ENCODE measurements around the gene PDIA3. TPM values are rescaled to one million over a fixed set of nuclear protein-coding genes. Genes with fewer than 3 reads are reported as not detected.

PDIA3 gene
- total and polyA plus RNA-seq, 2 donors from 2014 or later = 404 to 414 TPM

DNA sequence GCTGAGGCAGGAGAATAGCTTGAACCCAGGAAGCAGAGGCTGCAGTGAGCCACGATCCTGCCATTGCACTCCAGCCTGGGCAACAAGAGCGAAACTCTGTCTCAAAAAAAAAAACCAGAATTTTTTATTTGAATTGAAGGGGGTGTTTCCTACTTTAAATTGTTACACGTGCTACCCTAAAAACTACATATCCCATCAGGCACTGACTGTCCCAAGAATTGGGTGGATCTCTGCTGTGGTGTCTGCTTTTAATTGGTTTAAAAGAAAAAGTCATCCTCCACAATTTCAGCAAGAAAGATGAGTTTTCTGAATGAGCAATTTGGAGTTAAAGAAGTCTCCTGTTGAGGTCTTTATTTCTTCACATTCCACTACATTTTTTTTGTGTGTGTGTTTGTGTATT, 2.1 kb downstream of the PDIA3 start:
- TF ChIP-seq, protein P1, sequence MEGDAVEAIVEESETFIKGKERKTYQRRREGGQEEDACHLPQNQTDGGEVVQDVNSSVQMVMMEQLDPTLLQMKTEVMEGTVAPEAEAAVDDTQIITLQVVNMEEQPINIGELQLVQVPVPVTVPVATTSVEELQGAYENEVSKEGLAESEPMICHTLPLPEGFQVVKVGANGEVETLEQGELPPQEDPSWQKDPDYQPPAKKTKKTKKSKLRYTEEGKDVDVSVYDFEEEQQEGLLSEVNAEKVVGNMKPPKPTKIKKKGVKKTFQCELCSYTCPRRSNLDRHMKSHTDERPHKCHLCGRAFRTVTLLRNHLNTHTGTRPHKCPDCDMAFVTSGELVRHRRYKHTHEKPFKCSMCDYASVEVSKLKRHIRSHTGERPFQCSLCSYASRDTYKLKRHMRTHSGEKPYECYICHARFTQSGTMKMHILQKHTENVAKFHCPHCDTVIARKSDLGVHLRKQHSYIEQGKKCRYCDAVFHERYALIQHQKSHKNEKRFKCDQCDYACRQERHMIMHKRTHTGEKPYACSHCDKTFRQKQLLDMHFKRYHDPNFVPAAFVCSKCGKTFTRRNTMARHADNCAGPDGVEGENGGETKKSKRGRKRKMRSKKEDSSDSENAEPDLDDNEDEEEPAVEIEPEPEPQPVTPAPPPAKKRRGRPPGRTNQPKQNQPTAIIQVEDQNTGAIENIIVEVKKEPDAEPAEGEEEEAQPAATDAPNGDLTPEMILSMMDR (IDR thresholded peaks at IDR 0.05; ENCODE audit: borderline replicate concordance, extremely low read depth, insufficient read depth) = no peak
- Histone ChIP-seq H3K4me3 (ENCODE audit: low read length in 3 of 3) (no peak overlapping the region), H3K36me3 (ENCODE audit: control insufficient read depth in 2 of 3, insufficient read depth in 3 of 3, low read length in 3 of 3) (peaks cover 0 to 2% (median 0%) of the 10 kb centered on the region in 3 donors), H3K27me3 (ENCODE audit: control insufficient read depth, insufficient read depth, low read length) (no peaks in the 10 kb centered on the region), H3K27ac (ENCODE audit: low read depth in 2 of 2, low read length in 2 of 2) (no peak overlapping the region), H3K9me3 (ENCODE audit: control insufficient read depth in 2 of 3, insufficient read depth in 1 of 3, low read length in 3 of 3) (no peaks in the 10 kb centered on the region), H3K4me1 (ENCODE audit: control insufficient read depth in 2 of 3, insufficient read depth in 2 of 3, low read depth in 1 of 3, low read length in 3 of 3) (peaks cover 0 to 2% (median 0%) of the 10 kb centered on the region in 3 donors), H3K9ac (ENCODE audit: low read length in 3 of 3) (no peak overlapping the region)
- DNase-seq (no peak), FAIRE-seq (no peak)
- intact Hi-C loops (cut with DNase I) = no loop called here

DNA sequence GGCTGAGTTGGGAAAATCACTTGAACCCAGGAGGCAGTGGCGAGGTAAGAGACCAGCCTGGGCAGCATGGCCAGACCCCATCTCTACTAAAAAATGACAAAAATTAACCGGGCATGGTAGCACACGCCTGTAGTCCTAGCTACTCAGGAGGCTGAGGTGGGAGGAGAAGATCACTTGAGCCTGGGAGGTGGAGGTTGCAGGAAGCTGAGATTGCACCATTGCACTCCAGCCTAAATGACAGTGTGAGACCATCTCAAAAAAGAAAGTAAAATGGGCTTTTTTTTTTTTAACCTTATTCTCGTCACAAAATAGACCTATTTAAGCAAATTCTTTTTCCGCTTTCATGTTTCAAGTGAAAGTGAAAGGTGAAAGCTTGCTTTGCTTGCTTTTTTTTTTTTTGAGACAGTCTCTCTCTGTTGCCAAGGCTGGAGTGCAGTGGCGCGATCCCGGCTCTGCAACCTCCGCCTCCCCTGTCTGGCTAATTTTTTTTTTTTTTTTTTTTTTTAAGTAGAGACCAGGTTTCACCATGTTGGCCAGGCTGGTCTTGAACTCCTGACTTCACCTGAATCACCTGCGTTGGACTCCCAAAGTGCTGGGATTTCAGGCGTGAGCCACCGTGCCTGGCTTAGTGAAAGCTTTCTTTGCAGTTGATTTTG, 3.6 kb downstream of the PDIA3 start:
- Histone ChIP-seq H3K27ac (ENCODE audit: low read depth in 2 of 2, low read length in 2 of 2) (no peak overlapping the region), H3K27me3 (ENCODE audit: control insufficient read depth, insufficient read depth, low read length) (no peaks in the 10 kb centered on the region), H3K4me3 (ENCODE audit: low read length in 3 of 3) (peak overlapping the region in 2 of 3 donors; percentile 12 to 35), H3K9ac (ENCODE audit: low read length in 3 of 3) (no peak overlapping the region), H3K9me3 (ENCODE audit: control insufficient read depth in 2 of 3, insufficient read depth in 1 of 3, low read length in 3 of 3) (no peaks in the 10 kb centered on the region), H3K4me1 (ENCODE audit: control insufficient read depth in 2 of 3, insufficient read depth in 2 of 3, low read depth in 1 of 3, low read length in 3 of 3) (peaks cover 0 to 2% (median 0%) of the 10 kb centered on the region in 3 donors), H3K36me3 (ENCODE audit: control insufficient read depth in 2 of 3, insufficient read depth in 3 of 3, low read length in 3 of 3) (peaks cover 0 to 9% (median 4%) of the 10 kb centered on the region in 3 donors)
- DNase-seq = no peak
- intact Hi-C loops (cut with DNase I) = no loop called here
- TF ChIP-seq, protein P1 (IDR thresholded peaks at IDR 0.05; ENCODE audit: borderline replicate concordance, extremely low read depth, insufficient read depth) = no peak
- no peak for FAIRE-seq

DNA sequence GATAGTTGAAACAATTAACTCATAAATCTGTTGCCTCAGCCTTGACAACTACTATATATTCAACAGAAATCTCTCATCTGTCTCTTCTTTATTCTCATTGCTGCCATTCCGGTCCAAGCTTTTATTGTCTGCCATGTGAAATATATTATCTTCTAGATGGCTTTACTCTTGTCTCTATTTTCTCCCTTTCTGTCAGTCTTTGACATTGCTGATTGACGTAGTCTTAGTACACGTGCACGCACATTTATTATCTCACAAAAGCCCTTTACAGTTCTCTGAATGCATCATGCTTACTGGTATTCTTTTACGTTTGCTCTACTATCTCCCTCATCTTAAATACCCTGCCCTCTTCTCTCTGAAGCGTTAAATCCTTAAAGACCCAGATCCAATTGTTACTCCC, 5.6 kb downstream of the PDIA3 start:
- FAIRE-seq = no peak
- no peak overlapping the region for H3K4me3 ChIP-seq (ENCODE audit: low read length in 3 of 3)
- H3K27me3 ChIP-seq (ENCODE audit: control insufficient read depth, insufficient read depth, low read length) = no peaks in the 10 kb centered on the region
- peaks cover 0 to 2% (median 0%) of the 10 kb centered on the region in 3 donors for H3K4me1 ChIP-seq (ENCODE audit: control insufficient read depth in 2 of 3, insufficient read depth in 2 of 3, low read depth in 1 of 3, low read length in 3 of 3)
- no peaks in the 10 kb centered on the region for H3K9me3 ChIP-seq (ENCODE audit: control insufficient read depth in 2 of 3, insufficient read depth in 1 of 3, low read length in 3 of 3)
- no peak overlapping the region for H3K9ac ChIP-seq (ENCODE audit: low read length in 3 of 3)
- TF ChIP-seq, protein P1 (IDR thresholded peaks at IDR 0.05; ENCODE audit: borderline replicate concordance, extremely low read depth, insufficient read depth) = no peak
- H3K27ac ChIP-seq (ENCODE audit: low read depth in 2 of 2, low read length in 2 of 2) = no peak overlapping the region
- intact Hi-C loops (cut with DNase I) = no loop called here
- no peak for DNase-seq
- peaks cover 0 to 11% (median 8%) of the 10 kb centered on the region in 3 donors for H3K36me3 ChIP-seq (ENCODE audit: control insufficient read depth in 2 of 3, insufficient read depth in 3 of 3, low read length in 3 of 3)

All from kidney (tissue), 14 donors.